ENCODE results near the gene ROBO1.

The ROBO1 gene

DNA sequence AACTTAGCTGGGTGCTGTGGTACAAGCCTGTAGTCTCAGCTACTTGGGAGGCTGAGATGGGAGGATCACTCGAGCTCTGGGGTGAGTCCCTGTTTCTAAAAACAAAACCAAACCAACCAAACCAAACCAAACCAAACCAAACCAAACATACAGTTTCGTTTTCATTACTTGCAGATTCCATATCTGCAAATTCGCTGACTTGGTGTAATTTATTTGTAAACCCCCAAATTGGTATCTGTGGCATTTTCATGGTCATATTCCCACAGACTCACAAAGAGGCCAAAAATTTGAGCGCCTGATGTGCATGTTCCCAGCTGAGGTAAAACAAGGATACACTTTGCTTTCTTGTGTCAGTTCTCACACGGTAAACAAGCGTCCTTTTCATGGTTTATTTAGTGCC lies 1138.3 kb downstream of the ROBO1 start:
- ChIA-PET POLR2A (no interaction called here), CTCF (interaction anchor here (0.6 kb wide), 1 partner anchor 109 kb away, joined by 3 read pairs; no protein-coding TSS in a partner anchor)
- TF ChIP-seq, protein P1, sequence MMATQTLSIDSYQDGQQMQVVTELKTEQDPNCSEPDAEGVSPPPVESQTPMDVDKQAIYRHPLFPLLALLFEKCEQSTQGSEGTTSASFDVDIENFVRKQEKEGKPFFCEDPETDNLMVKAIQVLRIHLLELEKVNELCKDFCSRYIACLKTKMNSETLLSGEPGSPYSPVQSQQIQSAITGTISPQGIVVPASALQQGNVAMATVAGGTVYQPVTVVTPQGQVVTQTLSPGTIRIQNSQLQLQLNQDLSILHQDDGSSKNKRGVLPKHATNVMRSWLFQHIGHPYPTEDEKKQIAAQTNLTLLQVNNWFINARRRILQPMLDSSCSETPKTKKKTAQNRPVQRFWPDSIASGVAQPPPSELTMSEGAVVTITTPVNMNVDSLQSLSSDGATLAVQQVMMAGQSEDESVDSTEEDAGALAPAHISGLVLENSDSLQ (IDR thresholded peaks at IDR 0.05): no peak
- TF ChIP-seq NFRKB (IDR thresholded peaks at IDR 0.05) (no peak), ARNT (IDR thresholded peaks at IDR 0.05) (no peak), CTBP1 (IDR thresholded peaks at IDR 0.05; ENCODE audit: borderline replicate concordance) (no peak), FOXA1 (IDR thresholded peaks at IDR 0.05) (no peak), BHLHE40 (IDR thresholded peaks at IDR 0.05; ENCODE audit: borderline replicate concordance) (no peak), SP1 (IDR thresholded peaks at IDR 0.05) (no peak), HDGF (IDR thresholded peaks at IDR 0.05; ENCODE audit: borderline replicate concordance) (no peak), ZNF384 (IDR thresholded peaks at IDR 0.05) (no peak), FOXK2 (IDR thresholded peaks at IDR 0.05) (no peak), TARDBP (IDR thresholded peaks at IDR 0.05) (no peak), SUZ12 (IDR thresholded peaks at IDR 0.05) (no peak), LEF1 (IDR thresholded peaks at IDR 0.05; ENCODE audit: borderline replicate concordance) (no peak), L3MBTL2 (conservative IDR thresholded peaks at IDR 0.05) (no peak), FOXM1 (IDR thresholded peaks at IDR 0.05; ENCODE audit: borderline replicate concordance) (no peak), ELF4 (IDR thresholded peaks at IDR 0.05) (no peak)
- no peak for DNase-seq (ENCODE audit: extremely low spot score)

DNA sequence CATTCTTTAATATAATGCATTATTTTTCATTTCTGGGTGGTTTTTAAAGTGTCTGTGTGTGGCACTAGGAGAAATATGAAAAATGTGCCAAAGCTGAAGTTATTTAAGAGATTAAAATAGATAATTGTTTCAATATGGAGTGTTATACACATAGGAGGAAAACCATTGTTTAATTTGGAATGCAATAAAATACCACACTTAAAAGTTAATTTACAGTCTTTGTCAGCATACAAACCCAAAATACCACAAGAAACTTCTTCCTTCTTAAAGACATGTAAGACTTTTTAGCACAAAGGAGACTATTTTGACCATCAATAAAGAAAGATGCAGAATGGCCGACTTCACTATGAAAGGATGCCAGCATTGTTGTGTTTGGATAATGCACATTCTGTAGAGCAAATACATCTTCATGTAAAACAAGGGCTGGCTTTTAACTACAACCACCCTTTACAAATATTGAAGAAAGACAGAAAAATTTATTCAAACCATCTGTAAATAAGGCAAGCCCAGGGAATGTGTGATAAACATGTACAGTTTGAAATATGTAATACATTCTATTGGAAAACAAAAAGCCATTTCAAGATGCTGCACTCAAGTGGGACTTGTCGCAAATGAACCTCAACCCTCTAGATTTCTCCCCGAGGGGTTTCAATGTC lies 1146.6 kb downstream of the ROBO1 start:
- DNase-seq (ENCODE audit: extremely low spot score): no peak
- POLR2A ChIA-PET: no interaction called here
- CTCF ChIA-PET: no interaction called here
- TF ChIP-seq HDGF (IDR thresholded peaks at IDR 0.05; ENCODE audit: borderline replicate concordance) (no peak), ARNT (IDR thresholded peaks at IDR 0.05) (no peak), SP1 (IDR thresholded peaks at IDR 0.05) (no peak), FOXK2 (IDR thresholded peaks at IDR 0.05) (no peak), FOXM1 (IDR thresholded peaks at IDR 0.05; ENCODE audit: borderline replicate concordance) (no peak), ZNF384 (IDR thresholded peaks at IDR 0.05) (no peak), CTBP1 (IDR thresholded peaks at IDR 0.05; ENCODE audit: borderline replicate concordance) (no peak)
- TF ChIP-seq, protein P1 (IDR thresholded peaks at IDR 0.05): no peak

GRCh38 chr3:78614486-78614885 lies 1153.3 kb downstream of the ROBO1 start:
- ChIA-PET CTCF (interaction anchor here (0.6 kb wide), 1 partner anchor 119 kb away, joined by 4 read pairs; no protein-coding TSS in a partner anchor), POLR2A (no interaction called here)
- TF ChIP-seq FOXA1 (IDR thresholded peaks at IDR 0.05): no peak
- no peak for TF ChIP-seq CTBP1 (IDR thresholded peaks at IDR 0.05; ENCODE audit: borderline replicate concordance)
- no peak for TF ChIP-seq ELF4 (IDR thresholded peaks at IDR 0.05)
- DNase-seq (ENCODE audit: extremely low spot score): no peak

GRCh38 chr3:78613421-78613879 lies 1154.3 kb downstream of the ROBO1 start:
- TF ChIP-seq CTBP1 (IDR thresholded peaks at IDR 0.05; ENCODE audit: borderline replicate concordance) (no peak), SP1 (IDR thresholded peaks at IDR 0.05) (no peak), SUZ12 (IDR thresholded peaks at IDR 0.05) (no peak), TARDBP (IDR thresholded peaks at IDR 0.05) (no peak), ELF4 (IDR thresholded peaks at IDR 0.05) (no peak), FOXK2 (IDR thresholded peaks at IDR 0.05) (no peak), L3MBTL2 (conservative IDR thresholded peaks at IDR 0.05) (no peak), NFRKB (IDR thresholded peaks at IDR 0.05) (no peak), ZNF384 (IDR thresholded peaks at IDR 0.05) (no peak), HDGF (IDR thresholded peaks at IDR 0.05; ENCODE audit: borderline replicate concordance) (no peak), BHLHE40 (IDR thresholded peaks at IDR 0.05; ENCODE audit: borderline replicate concordance) (no peak)
- TF ChIP-seq, protein P1 (IDR thresholded peaks at IDR 0.05): no peak
- CTCF ChIA-PET: no interaction called here
- POLR2A ChIA-PET: no interaction called here
- no peak for DNase-seq (ENCODE audit: extremely low spot score)

- POLR2A ChIA-PET: no interaction called here
- TF ChIP-seq ZNF384 (IDR thresholded peaks at IDR 0.05) (no peak), BHLHE40 (IDR thresholded peaks at IDR 0.05; ENCODE audit: borderline replicate concordance) (no peak), LEF1 (IDR thresholded peaks at IDR 0.05; ENCODE audit: borderline replicate concordance) (no peak)
- DNase-seq (ENCODE audit: extremely low spot score): no peak
- CTCF ChIA-PET: no interaction called here
Measured at GRCh38 chr3:78611278-78611677, 1156.5 kb downstream of the ROBO1 start.

- TF ChIP-seq ELF4 (IDR thresholded peaks at IDR 0.05): no peak
- no peak for TF ChIP-seq HDGF (IDR thresholded peaks at IDR 0.05; ENCODE audit: borderline replicate concordance)
- TF ChIP-seq NFRKB (IDR thresholded peaks at IDR 0.05): no peak
- no peak for TF ChIP-seq ARNT (IDR thresholded peaks at IDR 0.05)
- TF ChIP-seq LEF1 (IDR thresholded peaks at IDR 0.05; ENCODE audit: borderline replicate concordance): no peak
- no peak for TF ChIP-seq FOXK2 (IDR thresholded peaks at IDR 0.05)
- TF ChIP-seq L3MBTL2 (conservative IDR thresholded peaks at IDR 0.05): no peak
- TF ChIP-seq SUZ12 (IDR thresholded peaks at IDR 0.05): no peak
- no peak for TF ChIP-seq TARDBP (IDR thresholded peaks at IDR 0.05)
- no peak for TF ChIP-seq BHLHE40 (IDR thresholded peaks at IDR 0.05; ENCODE audit: borderline replicate concordance)
- no peak for TF ChIP-seq FOXA1 (IDR thresholded peaks at IDR 0.05)
- TF ChIP-seq FOXM1 (IDR thresholded peaks at IDR 0.05; ENCODE audit: borderline replicate concordance): no peak
- TF ChIP-seq ZNF384 (IDR thresholded peaks at IDR 0.05): no peak
- TF ChIP-seq CTBP1 (IDR thresholded peaks at IDR 0.05; ENCODE audit: borderline replicate concordance): no peak
- TF ChIP-seq SP1 (IDR thresholded peaks at IDR 0.05): no peak
- TF ChIP-seq, protein P1 (IDR thresholded peaks at IDR 0.05): no peak
- DNase-seq (ENCODE audit: extremely low spot score): no peak
- ChIA-PET POLR2A (no interaction called here), CTCF (no interaction called here)
Measured at GRCh38 chr3:78610462-78611125, 1157.2 kb downstream of the ROBO1 start.
